Adrenal gland (tissue), 12 donors: Measurements from ENCODE around the gene COL15A1. TPM values are rescaled to one million over a fixed set of nuclear protein-coding genes. Genes with fewer than 3 reads are reported as not detected.

Experiments used
- DNase-seq, 7 donors: peaks; one replicate each; pipeline ENCODE4 v3.0.0-alpha.2; 2019 to 2020
- H3K27ac ChIP-seq, 5 donors: fragments of 200-600 bp; sonication (generic) in 4 of 5; 1 replicate in 3 of 5; 2 replicates in 2 of 5; pipeline versions ENCODE4 v1.5.1 to v1.8.0; 2016 to 2020; ENCODE audit warnings: mild to moderate bottlenecking in 1 of 5
- H3K27me3 ChIP-seq: fragments of 200-600 bp; 2 replicates; pipeline ENCODE4 v1.8.0; 2021
- H3K36me3 ChIP-seq, 2 donors: fragments of 200-600 bp; replicated peaks in 1 of 2; 1 replicate in 1 of 2; 2 replicates in 1 of 2; pipeline versions ENCODE4 v1.5.1 to v1.8.0; 2018 to 2022
- H3K4me1 ChIP-seq, 2 donors: fragments of 200-600 bp; replicated peaks in 1 of 2; 1 replicate in 1 of 2; 2 replicates in 1 of 2; pipeline versions ENCODE4 v1.5.1 to v1.8.0; 2018 to 2021
- H3K4me3 ChIP-seq, 4 donors: fragments of 200-600 bp; sonication (generic) in 3 of 4; one replicate each; pipeline ENCODE4 v1.5.1; 2016 to 2018
- H3K9me3 ChIP-seq, 3 donors: fragments of 200-600 bp; sonication (generic) in 1 of 3; replicated peaks in 1 of 3; 1 replicate in 2 of 3; 2 replicates in 1 of 3; pipeline versions ENCODE4 v1.5.1 to v1.8.0; 2016 to 2021
- CTCF ChIP-seq, 6 experiments: fragments of 450-650 bp in 4 of 6; fragments of 200-600 bp in 2 of 6; sonication (generic) in 1 of 6; IDR thresholded peaks; 1 replicate in 5 of 6; 2 replicates in 1 of 6; pipeline versions ENCODE4 v1.5.1 to v1.8.0; 2016 to 2021; ENCODE audit warnings: antibody characterized with exemption in 6 of 6, mild to moderate bottlenecking in 2 of 6, moderate library complexity in 1 of 6
- POLR2A ChIP-seq, 2 donors: fragments of 450-650 bp; IDR thresholded peaks; one replicate each; pipeline ENCODE4 v1.6.1; 2017; ENCODE audit warnings: antibody characterized with exemption in 2 of 2, mild to moderate bottlenecking in 2 of 2, moderate library complexity in 1 of 2
- WGBS, 4 donors: extraction: QIAGEN DNeasy Blood & Tissue Kit in 2 of 4; methylation state at CpG; one replicate each; pipeline versions ENCODE4 v1.1.5 to v1.1.7; 2013 to 2017; 5-methylcytosine and 5-hydroxymethylcytosine counted together
- intact Hi-C, 2 donors: fragments of 100-400 bp; cut with DNase I; formaldehyde crosslinking; loops; one replicate each; pipeline versions ENCODE4 v1.14.1 to v1.15.0; 2022 to 2023
- polyA plus RNA-seq, 3 donors: library from polyadenylated mRNA; stranded (reverse); fragments of 200-250 nt in 2 of 3; fragments of 350-450 nt in 1 of 3; fragmentation: Illumina TruSeq in 1 of 3; extraction: RNeasy Lipid Tissue Mini Kit (QIAGEN cat#74804) in 1 of 3; gene quantifications; one replicate each; pipeline ENCODE4 v1.2.3, GENCODE V29; 2013 to 2014
- total RNA-seq, 9 donors: library from RNA; depleted of rRNA in 4 of 9; stranded (reverse); fragments of >200 nt in 4 of 9; fragments of 120-200 nt in 1 of 9; fragmentation: NEBNext Ultra II Directional in 1 of 9; extraction: Animal tissue kit (Norgen Biotek cat#: 25700) in 1 of 9; gene quantifications; one replicate each; pipeline versions ENCODE4 v1.1.0 to v1.2.4, GENCODE V29; 2013 to 2023
- donor health status: healthy with polysubstance abuse.
- donor health status: Bipolar disorder and iron deficiency.
- donor health status: DM: yes; HTN: yes; CAD: no.
- donor health status: DM: no; HTN: no; CAD: no.
- donor health status: DM: no; HTN: no; CAD: no.
- donor health status: DM: yes; HTN: yes; CAD: no.

Gene COL15A1
- total and polyA plus RNA-seq, 12 donors, result 34.8 to 320 (median 101) TPM

- TF ChIP-seq POLR2A (IDR thresholded peaks at IDR 0.05), result no peak
- no peak for TF ChIP-seq CTCF (IDR thresholded peaks at IDR 0.05)
- H3K4me3 ChIP-seq, result no peak overlapping the region
- no peaks in the 10 kb centered on the region for H3K27me3 ChIP-seq
- no peaks in the 10 kb centered on the region for H3K9me3 ChIP-seq
- DNase-seq, result no peak
- intact Hi-C loops, result loop anchor here in 1 of 2 donors (10.0 kb wide), 1 partner anchor 111 kb away; no protein-coding TSS in a partner anchor
- no peak overlapping the region for H3K27ac ChIP-seq
- H3K36me3 ChIP-seq, result peaks cover 0 to 19% of the 10 kb centered on the region in 2 donors
- peaks cover 0 to 16% of the 10 kb centered on the region in 2 donors for H3K4me1 ChIP-seq
- WGBS, 4 donors, result 89 to 94% (median 93%) methylated on average over 18 to 22 of the region's 22 CpGs
Observed at GRCh38 chr9:98985596-98985995, 41.9 kb downstream of the COL15A1 start.

GRCh38 chr9:98986866-98987651 is 43.4 kb downstream of the COL15A1 start:
- Histone ChIP-seq H3K36me3 (peaks cover 0 to 19% of the 10 kb centered on the region in 2 donors), H3K4me3 (no peak overlapping the region), H3K9me3 (no peaks in the 10 kb centered on the region), H3K4me1 (peaks cover 0 to 16% of the 10 kb centered on the region in 2 donors), H3K27ac (no peak overlapping the region), H3K27me3 (no peaks in the 10 kb centered on the region)
- intact Hi-C loops, result loop anchor here in 1 of 2 donors (10.0 kb wide), 1 partner anchor 112 kb away; no protein-coding TSS in a partner anchor
- peak in 4 of 7 donors; percentile 7 to 49 (median 15) for DNase-seq
- 73 to 92% (median 83%) methylated on average over 15 to 18 of the region's 18 CpGs for WGBS, 4 donors
- TF ChIP-seq CTCF (IDR thresholded peaks at IDR 0.05) (no peak), POLR2A (IDR thresholded peaks at IDR 0.05) (no peak)

DNA sequence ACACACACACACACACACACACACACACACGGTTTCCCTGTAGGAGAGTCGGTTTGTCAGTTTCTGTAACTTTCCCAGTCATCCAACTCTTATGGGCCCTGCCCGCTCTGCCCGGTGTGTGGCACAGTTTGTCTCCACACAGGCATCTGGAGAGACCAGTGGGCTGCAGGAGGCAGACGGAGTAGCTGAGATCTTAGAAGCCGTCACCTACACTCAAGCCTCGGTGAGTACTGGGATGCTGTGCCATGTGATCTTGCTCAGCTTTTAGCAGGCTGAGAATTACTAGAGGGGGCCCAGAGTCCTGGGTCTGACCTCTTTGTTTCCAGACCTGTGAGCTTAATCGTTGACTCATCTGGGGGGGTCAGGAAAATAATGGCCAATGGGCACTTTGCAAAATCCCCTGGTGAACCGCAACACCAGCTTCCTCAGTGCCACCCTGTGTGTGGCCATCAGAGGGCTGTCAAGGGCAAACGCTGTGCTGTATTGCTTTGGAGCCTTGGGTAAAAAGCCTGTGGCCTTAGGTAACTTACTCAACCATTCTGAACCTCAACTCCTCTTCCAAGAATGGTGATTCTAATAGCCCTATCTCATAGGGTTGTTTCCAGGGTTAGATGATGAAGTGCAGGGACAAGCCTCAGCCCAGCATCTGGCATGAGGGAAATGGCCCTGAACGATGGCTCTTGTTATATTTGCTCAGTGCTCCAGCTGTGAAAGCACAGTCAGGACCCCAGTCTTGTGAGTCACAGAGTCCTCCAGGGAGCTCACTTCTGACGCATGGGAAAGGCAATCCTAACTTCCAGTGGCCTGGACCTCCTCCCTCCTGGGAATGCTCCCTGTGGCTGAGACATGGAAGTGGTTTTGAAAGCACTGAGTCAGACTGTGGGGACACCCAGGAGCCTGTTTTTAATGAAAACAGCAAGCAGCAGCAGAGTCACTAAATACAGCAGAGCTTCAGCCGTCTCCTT is 45.6 kb downstream of the COL15A1 start:
- DNase-seq, result peak; percentile 50 to 89 (median 82)
- peaks cover 0 to 16% of the 10 kb centered on the region in 2 donors for H3K4me1 ChIP-seq
- WGBS, 4 donors, result 64 to 75% (median 72%) methylated on average over 12 to 13 of the region's 13 CpGs

More for the DNA sequence above, 45.6 kb downstream of the COL15A1 start:
- Histone ChIP-seq H3K36me3 (peaks cover 0 to 19% of the 10 kb centered on the region in 2 donors), H3K4me3 (no peak overlapping the region), H3K9me3 (no peaks in the 10 kb centered on the region), H3K27ac (peak overlapping the region in 3 of 5 donors; percentile 14 to 85 (median 66)), H3K27me3 (no peaks in the 10 kb centered on the region)
- TF ChIP-seq CTCF (IDR thresholded peaks at IDR 0.05) (peak in 3 of 6 experiments; percentile 13 to 28 (median 18)), POLR2A (IDR thresholded peaks at IDR 0.05) (no peak)
- intact Hi-C loops, result loop anchor here in 1 of 2 donors (10.0 kb wide), 1 partner anchor 115 kb away; no protein-coding TSS in a partner anchor
